ENCODE data around the gene SUPT3H.

SUPT3H gene

GRCh38 chr6:44983467-44984365 lies 394.0 kb downstream of the SUPT3H start:
- DNase-seq, result no peak

DNA sequence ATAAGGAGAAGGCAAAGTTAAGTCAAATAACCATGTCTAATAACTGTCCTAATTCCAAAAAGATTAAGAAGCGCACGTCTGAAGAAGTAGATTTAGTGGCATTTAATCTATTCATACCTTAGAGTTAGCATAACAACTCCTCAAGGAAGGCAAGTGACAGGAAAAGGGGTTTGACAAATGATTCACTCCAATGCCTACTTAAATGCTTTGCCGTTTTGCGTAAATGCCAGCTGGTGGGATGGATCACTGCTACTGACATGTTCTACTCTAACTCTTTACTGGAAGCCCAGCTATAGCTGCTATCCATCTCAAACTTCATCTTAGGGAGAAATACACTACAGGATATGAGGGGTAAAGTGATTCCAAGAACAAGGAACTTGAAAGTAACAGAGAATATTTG lies 396.9 kb downstream of the SUPT3H start:
- DNase-seq, result no peak

GRCh38 chr6:44976677-44977641 lies 400.8 kb downstream of the SUPT3H start:
- peak; percentile 80 for DNase-seq

DNA sequence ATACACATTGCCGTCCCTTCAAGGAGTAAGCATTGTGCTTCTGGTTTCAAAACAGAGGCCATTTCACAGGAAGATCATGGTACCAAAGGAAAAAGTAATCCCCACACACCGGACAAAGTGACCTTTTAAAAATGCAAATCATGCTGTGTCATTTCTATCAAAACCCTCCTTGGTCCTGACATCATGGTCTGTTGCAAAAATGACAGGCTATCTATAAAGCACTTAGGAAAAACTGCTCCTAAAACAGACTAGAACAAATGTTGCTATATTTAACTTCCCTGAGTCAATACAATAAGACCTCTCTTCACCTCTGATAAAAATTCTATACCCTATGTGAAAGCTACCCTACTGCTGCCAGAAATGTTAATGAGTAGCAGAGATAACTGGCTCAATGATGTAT lies 403.2 kb downstream of the SUPT3H start:
- DNase-seq, result no peak

GRCh38 chr6:44972709-44973108 lies 405.0 kb downstream of the SUPT3H start:
- no peak for DNase-seq

DNA sequence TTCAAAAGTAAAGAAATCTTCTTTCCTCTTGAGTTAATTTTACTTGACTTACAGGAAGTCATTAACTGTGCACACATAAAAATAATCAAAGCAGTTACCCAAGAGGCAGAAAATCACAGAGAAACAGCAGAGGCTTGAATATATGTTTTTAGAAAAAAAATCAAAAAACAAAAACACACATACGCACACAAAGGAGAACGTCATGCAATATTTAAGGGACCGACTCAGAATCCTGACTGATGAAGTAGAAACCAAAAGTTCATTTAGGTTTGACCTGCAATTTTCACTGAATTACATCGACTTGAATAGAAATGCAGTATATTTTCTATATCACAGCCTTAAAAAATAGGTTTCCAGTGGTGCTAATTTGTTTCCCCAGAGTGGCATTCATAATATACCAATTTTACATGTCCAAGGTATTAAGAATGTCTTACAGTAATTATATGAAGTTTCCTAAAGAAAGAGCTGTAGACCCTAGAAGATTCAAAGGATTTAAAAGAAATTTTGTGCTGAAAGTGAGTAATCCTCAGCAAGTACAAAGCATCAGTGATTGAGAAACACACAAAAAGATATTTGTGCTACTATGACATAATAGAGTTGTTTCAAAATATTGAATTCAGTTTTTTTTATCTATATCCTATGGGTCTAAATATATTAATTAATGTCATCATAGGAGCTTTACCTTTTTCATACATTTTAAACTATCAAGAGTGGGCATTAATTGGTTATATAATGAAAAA lies 408.1 kb downstream of the SUPT3H start:
- DNase-seq, result no peak

DNA sequence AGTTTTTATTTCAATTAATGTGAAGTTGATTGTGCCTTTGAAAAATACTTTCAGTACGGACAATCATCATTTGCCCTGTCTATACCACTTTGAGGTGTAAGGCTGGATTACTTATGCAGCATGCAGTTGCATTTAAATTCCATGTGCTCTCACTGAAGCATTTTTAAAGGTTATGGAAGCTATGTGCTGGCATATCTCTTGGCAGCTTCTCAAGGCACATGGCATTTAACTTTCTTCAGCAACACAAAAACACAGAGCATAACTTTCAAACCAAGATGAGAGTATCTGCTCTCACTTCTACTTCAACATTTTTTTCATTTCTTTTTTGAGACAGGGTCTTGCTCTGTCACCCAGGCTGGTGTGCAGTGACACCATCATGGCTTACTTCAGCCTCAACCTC lies 410.3 kb downstream of the SUPT3H start:
- no peak for DNase-seq

- DNase-seq, result no peak
Observed at GRCh38 chr6:44966449-44967092, 411.2 kb downstream of the SUPT3H start.

- no peak for DNase-seq
Observed at GRCh38 chr6:44965708-44966107, 412.0 kb downstream of the SUPT3H start.

DNA sequence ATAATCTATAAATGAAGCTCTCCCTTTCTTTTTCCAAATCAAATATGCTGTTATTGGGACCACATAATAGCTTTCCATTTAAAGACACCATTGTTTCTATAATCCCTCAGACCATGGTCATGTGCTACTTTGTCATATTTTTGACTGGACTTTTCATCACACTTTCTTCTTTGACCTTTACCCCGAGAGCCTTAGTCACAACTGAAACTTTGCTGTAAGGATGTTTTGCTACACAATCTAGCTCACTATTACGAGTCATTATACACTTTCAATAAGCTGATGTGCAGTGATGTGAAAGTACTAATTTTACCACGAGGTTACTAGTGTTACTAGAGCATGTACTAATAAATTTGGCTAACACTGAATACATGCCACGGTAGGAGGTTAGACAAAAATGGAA lies 416.8 kb downstream of the SUPT3H start:
- no peak for DNase-seq

- no peak for DNase-seq
Observed at GRCh38 chr6:44959651-44960050, 418.1 kb downstream of the SUPT3H start.

DNA sequence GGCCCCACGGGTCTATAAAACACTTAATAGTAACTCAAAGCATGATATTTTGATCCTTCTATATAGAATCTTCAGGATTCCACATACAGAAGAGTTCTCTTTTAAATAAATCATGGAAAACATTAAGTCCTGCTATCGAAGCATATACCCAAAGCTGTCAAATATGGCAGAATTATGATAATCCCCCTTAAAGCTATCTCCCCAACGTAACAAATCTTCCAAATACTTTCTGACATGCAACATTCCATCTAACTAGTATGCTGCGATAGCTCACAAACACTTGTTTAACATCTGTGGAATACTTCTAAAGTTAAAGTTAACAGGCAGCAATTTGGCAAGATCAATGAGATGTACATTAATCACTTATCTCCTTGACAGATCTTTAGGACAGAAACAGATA lies 420.6 kb downstream of the SUPT3H start:
- DNase-seq, result no peak

DNA sequence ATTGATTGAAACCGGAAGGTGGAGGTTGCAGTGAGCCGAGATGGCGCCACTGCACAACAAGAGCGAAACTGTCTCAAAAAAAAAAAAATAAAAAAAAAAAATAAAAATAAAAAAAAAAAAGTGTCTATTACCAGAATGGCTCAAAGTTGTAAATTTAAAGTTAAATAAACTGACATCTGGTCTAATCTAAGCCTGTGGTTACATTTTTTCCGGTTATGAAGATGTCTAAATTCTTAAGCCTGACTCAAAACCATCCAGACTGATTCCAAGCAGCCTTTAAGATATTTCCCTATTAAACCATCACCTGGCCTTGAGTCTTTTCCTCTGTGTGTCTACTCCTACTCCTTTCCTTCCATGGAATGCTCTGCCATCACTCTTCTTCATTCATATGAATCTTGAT lies 421.3 kb downstream of the SUPT3H start:
- DNase-seq, result no peak

DNA sequence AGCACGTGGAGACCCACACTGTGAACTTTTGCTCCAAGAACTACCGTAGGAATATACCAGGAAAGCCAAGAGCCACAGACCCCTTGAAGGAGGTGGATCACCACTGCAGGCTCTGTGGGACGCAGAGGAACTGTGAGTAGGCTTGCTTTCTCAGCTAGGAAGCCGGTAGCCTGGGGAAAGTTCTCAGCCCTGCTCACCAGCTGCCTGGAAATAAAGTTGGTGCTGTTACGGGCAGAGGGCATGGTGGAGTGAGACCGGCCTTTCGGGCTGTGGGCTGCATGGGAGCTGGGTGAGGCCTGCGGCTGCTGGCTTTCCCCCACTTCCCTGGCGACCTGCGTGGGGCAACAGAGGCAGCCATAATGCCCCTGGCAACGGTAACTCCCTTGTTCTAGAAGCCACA lies 422.6 kb downstream of the SUPT3H start:
- no peak for DNase-seq

- DNase-seq, result no peak
Observed at GRCh38 chr6:44954281-44954680, 423.5 kb downstream of the SUPT3H start.

GRCh38 chr6:44951253-44951747 lies 426.4 kb downstream of the SUPT3H start:
- no peak for DNase-seq

DNA sequence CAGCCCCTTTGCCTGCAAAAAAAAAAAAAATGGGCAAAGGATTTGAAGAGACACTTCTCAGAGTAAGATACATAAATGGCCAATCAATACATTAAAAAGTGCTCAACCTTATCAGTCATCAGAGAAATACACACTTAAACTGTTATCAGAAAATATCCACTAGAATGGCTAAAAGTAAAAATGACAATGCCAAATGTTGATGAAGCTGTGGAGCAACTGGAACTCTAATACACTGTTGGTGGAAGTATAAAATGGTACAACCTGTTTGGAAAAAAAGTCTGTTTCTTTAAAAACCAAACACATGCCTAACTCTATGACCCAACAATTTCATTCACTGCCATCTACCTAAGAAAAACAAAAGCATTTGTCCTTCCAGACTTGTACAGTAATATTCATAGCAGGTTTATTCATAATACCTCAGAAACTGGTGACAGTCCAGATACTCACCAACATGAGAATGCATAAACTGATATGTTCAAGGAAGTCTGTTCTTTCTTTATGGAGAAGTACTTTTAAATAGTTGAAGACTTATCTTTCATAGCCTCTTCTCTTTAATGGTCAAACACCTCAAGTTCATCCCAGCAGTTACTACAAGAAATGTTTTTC lies 428.0 kb downstream of the SUPT3H start:
- no peak for DNase-seq

DNA sequence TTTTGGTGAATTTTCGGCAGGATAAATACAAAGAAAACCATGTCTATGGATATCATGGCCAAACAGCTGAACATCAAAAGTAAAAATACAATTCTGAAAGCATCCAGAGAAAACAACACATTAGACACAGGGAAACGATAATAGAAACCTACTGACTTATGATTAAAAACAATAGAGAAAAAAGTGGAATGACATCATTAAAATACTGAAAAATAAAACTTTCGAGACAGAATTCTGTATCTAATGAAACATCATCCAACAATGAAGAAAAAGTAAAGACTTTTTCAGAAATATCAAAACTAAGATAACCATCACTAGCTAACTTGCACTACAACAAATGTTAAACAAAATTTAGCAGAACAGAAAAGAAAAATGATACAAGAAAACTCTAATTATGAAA lies 434.2 kb downstream of the SUPT3H start:
- no peak for DNase-seq

- no peak for DNase-seq
Observed at GRCh38 chr6:44942798-44943197, 434.9 kb downstream of the SUPT3H start.

DNA sequence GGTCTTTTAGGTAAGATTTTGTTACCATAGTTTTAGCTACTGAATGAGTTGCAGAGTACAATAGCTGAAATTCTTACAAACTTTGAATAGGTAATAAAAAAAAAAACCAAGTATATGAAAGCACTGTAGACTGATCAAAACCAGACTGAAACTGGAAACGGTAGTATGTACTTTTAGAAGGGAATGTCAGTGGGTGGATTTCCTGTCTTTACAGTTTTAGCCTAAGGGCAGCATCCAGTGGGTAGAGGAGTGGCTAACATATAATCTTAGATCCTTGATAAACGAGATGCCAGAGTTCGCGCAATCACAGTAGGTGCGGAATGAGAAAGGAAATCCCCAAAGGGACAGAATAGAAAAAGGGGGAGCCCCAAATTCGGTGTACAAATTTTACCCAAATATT lies 435.5 kb downstream of the SUPT3H start:
- DNase-seq, result no peak

GRCh38 chr6:44940367-44940766 lies 437.4 kb downstream of the SUPT3H start:
- no peak for DNase-seq

Data from CD4-positive, alpha-beta T cell treated with Interleukin-4 for 4 hours (primary cell).